ENCODE measurements around the gene POU2AF1. TPM values are rescaled to one million over a fixed set of nuclear protein-coding genes. Genes with fewer than 3 reads are reported as not detected.

Gene POU2AF1
- total RNA-seq, 1 donor from 2014 or later, result 0.62 TPM

DNA sequence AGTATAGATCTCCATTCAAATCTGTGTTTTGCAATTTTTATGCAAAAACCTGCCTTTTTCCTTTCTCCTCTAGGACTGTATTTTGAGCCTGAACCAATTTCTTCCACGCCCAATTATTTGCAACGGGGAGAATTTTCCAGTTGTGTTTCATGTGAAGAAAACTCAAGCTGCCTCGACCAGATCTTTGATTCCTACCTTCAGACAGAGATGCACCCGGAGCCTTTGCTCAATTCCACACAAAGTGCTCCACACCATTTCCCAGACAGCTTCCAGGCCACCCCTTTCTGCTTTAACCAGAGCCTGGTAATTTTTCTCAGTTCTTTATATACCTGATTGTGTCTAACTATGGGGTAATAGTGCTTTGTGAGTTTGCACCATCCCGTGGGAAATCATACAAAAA lies 72.8 kb downstream of the POU2AF1 start:
- ATAC-seq, result no peak
- DNase-seq, result no peak
- intact Hi-C loops (cut with micrococcal nuclease), result no loop called here

DNA sequence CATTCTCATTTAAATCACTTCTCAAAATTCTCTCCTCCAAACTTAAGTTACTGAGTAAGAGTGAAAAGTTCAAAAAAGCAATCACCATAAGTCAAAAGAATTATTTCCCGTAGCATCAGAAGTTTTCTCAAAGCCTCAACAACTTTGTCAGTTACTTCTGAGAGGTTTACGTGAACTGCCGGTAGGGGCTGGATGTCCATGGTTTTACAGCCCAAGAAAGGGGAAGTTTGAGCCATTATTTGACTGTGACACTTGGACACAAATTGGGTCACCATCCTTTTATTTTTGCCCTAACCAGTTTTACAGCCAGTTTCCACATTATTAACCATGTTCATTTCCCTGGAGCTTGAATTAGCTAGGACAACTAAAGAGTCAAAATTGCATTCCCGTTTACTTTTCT lies 73.2 kb downstream of the POU2AF1 start:
- no peak for ATAC-seq
- intact Hi-C loops (cut with micrococcal nuclease), result no loop called here
- DNase-seq, result no peak

GRCh38 chr11:111305162-111305802 lies 73.8 kb downstream of the POU2AF1 start:
- intact Hi-C loops (cut with micrococcal nuclease), result no loop called here
- no peak for DNase-seq
- no peak for ATAC-seq

DNA sequence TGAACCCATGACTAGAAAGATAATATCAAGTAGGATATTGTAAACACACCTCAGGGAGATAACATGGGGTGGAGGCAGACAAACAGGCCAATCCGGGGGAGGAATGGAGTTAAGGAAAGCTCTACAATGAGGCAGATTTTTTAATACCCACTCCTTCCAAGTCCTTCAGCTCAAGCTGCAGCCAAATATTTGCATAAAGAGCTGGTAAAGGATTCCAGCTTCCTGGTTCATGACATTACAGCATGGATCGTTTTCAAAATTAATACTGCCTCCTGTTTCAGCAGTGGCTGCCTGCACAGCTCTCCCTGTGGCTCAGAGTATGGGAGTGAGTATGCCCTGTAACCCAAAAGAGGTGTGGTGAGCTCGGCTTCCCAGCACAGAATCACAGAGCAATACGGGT lies 75.6 kb downstream of the POU2AF1 start:
- intact Hi-C loops (cut with micrococcal nuclease), result no loop called here
- no peak for DNase-seq
- no peak for ATAC-seq

GRCh38 chr11:111302298-111302697 lies 76.8 kb downstream of the POU2AF1 start:
- intact Hi-C loops (cut with micrococcal nuclease), result no loop called here
- DNase-seq (no peak), ATAC-seq (no peak)

Small RNA genes lying within 50 kb of the gene (microRNA-seq; reads per million reads assigned to microRNA genes)
- gene MIR4491 (ENCODE audit: borderline number of aligned reads), result not detected

Other genes starting within 250 kb of the POU2AF1 start
- not detected for gene POU2AF2, start 133.6 kb downstream of the POU2AF1 start, total RNA-seq
- gene POU2AF3, start 80.7 kb downstream of the POU2AF1 start, total RNA-seq, result 0.74 TPM
- not detected for gene BTG4, start 133.1 kb upstream of the POU2AF1 start, total RNA-seq
- gene HOATZ, start 135.5 kb upstream of the POU2AF1 start, total RNA-seq, result not detected
- gene LAYN, start 161.4 kb upstream of the POU2AF1 start, total RNA-seq, result 3.8 TPM
- gene SIK2, start 223.2 kb upstream of the POU2AF1 start, total RNA-seq, result 17.8 TPM

All from left ventricle myocardium superior (tissue), 1 donor.